NOMO-1 treated with dmso at 0.1 percent for 144 hours (cell line): ENCODE data around the gene KIAA0319L.
"Not testable (repeated sequence)": the region's sequence is repeated elsewhere in the genome, so short reads cannot be mapped to it uniquely, and the experiment has no call there.

Experiments used
- DNase-seq: peaks from one replicate; lab custom pipeline; 2025; ENCODE audit not compliant: unreplicated experiment; lab: John Stamatoyannopoulos, UW

The KIAA0319L gene

DNA sequence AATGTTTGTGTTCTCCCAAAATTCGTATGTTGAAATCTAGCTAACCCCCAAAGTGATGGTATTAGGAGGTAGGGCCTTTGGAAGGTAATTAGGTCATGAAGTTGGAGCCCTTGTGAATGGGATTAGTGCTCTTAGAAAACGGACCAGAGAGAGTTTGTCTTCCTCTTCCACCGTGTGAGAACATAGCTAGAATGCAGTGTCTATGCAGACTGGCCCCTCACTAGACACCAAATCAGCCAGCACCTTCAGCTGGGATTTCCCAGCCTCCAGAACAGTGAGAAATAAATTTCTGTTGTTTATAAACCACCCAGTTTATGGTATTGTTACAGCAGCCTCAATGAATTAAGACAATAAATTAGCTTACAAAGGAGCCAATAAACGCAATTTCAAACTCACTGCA, 58.0 kb downstream of the KIAA0319L start:
- no peak for DNase-seq

DNA sequence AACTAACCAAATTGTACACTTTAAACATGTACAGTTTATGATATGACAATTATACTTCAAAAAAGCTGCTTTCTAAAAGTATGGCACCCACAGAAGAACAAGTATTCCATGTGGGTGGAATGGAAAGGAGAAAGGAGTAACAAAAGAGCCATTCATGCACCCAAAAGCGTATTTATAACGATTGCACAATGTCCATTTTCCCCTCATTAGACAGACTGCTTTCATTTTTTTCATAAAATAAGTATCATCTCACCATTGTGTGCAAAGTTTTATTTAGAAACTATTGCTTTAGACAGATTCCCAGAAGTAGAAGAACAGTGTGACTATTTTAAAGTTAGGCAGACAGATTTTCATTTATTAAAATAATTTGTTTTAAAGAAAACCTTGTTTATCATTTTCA, 59.6 kb downstream of the KIAA0319L start:
- no peak for DNase-seq

DNA sequence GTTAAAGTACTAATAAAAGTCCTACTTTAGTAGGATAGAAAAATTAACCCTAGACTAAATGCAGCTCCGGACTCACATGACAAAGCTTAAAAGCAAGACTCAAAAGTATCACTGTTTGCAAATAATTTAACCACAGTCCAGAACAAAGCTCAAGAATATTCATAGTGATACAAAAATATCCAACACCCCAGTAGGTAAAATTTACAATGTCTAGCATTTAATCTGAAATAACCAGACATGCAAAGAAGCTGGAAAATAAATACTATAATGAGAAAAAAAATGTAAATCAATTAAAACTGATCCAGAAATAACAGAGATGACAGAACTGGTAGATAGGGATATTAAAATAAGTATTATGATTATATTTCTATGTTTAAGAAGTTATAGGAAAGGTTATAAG, 67.0 kb downstream of the KIAA0319L start:
- DNase-seq = no peak

DNA sequence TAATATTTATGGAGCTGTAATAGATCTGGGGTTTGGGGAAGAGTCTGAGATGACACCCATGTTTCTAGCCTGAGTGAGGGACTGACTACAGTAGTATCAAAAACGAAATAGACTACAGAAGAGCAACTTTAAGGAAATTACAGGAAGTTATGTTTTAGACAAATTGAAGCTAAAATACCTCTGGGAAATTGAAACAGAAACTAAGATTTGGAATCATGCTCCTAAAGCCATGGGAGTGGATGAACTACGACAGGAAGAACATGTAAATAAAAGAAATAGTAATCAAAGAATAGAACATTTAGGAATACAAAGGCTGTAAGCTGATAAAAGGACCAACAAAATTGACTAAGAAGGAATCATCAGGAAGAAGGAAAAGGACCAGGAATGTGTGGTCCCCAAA, 68.9 kb downstream of the KIAA0319L start:
- DNase-seq = no peak

DNA sequence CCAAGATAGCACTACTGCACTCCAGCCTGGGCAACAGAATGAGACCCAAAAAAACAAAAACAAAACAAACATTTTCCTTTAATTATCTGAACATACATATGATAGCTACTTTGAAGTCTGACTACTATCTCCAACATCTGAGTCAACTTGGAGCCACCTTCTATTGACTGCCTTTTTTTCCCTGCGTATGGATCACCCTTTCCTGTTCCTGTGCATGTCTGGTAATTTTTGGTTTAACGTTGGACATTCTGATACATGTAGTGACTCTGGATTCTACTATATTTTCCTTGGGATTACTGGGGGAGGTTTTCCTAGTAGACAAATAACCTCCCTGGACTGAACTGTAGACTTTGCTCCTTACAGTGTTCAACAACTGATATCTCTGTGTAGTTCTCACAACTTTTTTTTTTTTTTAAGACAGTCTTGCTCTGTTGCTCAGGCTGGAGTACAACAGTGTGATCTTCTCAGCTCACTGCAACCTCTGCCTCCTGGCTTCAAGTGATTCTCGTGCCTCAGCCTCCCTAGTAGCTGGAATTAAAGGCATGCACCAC, 70.3 kb downstream of the KIAA0319L start:
- no peak for DNase-seq

DNA sequence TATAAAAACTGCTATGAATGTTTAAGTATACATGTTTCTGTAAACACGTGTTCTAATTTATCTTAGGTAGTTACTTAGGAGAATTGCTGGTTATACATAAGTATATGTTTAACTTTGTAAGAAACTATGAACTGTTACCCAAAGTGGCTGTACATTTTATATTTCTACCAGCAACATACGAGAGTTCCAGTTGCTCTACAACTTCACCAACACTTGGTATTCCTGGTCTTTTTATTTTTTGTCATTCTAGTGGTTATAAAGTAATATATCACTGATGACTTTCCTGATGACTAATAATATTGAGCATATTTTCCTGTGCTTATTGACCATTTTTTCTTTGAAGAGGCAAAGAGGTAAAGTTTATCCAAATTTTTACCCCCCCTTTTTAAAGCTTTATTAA, 76.0 kb downstream of the KIAA0319L start:
- DNase-seq = no peak

DNA sequence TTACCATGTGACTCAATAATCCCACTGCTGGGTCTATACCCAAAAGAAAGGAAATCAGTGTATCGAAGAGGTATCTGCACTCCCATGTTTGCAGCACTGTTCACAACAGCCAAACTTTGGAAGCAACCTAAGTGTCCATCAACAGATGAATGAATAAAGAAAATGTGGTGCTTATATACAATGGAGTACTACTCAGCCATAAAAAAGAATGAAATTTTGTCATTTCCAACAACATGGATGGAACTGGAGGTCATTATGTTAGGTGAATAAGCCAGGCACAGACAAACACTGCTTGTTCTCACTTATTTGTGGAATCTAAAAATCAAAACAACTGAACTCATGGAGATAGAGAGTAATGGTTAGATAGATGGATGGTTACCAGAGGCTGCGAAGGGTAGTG, 79.3 kb downstream of the KIAA0319L start:
- DNase-seq = no peak

DNA sequence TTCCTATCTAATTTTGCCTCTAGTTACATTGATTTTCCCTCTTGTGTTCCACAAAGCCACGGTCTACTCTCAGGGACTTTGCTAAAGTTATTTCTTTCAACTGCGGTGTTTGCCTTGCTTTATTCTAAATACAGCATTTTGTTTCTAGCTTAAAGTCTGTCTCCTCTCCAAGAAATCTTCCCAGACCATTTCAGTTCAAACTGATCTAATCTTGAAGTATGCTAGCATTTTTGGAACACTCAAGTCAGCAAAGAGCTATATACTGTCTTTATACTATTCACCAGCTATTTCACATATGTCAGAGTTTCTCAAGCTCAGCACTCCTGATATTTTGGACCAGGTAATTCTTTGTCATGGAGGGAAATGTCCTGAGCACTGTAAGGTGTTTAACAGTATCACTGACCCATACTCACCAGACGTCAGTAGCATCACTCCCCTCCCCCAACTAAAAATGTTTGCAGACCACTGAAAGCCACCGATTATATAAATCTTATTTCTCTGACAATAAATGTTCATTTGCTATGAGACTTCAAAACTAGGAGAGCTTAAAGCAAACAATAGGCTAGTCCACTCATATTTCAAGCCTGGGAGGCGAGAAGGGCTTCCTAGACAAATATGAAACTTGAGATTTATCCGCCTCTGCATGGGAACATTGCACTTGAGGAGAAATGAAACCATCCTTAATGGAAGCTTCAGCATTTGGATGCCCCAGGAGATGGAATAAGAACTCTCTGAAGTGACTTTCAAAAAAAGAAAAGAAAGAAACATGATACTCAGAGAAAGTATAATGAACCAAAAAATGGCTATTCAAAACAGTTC, 81.1 kb downstream of the KIAA0319L start:
- DNase-seq = no peak

DNA sequence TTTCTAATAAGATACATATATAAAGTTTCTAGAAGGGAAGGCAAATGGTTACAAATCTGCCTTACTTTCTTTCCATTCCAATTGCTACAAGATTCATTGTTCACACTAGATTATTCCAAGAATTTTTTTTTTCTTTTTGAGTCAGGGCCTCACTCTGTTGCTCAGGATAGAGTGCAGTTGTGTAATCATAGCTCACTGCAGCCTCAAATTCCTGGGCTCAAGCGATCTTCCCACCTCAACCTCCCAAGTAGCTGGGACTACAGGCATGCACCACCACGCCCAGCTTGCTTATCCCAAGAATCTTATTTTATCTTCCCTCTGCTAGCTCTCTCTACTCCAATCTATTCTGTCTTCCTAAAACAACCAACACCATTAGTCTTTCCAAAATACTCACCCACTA, 81.8 kb downstream of the KIAA0319L start:
- no peak for DNase-seq

DNA sequence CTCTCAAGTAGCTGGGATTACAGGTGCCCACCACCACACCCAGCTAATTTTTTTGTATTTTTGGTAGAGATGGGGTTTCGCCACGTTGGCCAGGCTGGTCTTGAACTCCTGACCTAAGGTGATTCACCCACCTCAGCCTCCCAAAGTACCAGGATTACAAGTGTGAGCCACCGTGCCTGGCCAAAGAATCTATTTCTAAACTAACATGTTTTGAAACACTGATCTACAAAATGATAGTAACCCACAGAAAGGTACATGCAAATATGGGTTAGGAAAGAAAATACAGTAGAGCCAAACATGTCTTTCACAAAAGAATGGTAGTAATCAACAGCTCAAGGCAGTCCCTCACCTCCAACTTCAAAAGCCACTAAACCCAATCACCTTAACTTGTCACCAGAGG, 84.0 kb downstream of the KIAA0319L start:
- DNase-seq = not testable (repeated sequence)

DNA sequence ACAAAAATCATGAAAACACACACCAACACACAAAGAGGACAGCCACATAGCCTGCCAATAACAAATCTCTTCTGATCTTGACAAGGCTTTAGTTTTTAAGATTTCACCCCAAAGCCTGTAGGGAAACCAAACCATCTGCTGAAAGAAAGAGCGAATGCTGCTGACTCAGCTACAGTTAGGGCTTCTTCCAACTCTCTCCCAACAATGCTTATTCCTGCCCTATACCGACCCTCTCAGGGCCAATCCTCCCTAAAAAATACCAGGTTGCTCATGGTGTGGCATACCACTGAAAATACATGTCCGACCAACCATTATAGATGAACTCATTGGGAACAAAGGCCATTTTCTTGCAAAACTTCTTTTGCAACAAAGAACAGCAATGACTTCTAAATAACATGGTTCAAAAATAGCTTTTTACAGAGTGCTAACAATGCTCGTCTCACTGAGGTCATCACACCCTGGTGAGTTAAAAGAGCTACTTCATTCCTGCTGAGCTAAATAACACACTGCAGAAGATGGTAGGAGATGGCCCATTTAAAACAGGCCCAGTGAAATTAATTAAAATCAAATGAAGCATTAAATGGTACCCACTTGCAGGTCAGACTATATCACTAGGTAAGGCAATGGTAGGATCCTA, 86.1 kb downstream of the KIAA0319L start:
- no peak for DNase-seq

DNA sequence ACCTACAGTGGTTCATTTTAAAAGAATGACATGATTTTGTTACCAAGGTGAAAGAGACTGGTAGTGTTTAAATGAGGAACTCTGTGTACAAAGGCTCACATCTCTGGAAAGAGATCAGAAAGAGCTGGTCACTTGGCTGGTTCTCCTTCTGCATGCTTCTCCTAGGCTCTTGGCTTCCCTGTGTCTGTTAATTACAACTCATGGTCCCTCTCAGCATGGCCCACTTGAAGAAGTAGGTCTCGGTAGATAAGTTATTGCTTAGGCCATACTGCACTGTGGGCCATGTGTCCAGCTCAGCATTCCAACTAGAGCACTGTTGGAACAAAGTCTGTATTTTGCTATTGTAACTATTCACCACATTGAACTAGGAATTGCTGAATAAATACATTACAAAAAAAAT, 91.1 kb downstream of the KIAA0319L start:
- no peak for DNase-seq

DNA sequence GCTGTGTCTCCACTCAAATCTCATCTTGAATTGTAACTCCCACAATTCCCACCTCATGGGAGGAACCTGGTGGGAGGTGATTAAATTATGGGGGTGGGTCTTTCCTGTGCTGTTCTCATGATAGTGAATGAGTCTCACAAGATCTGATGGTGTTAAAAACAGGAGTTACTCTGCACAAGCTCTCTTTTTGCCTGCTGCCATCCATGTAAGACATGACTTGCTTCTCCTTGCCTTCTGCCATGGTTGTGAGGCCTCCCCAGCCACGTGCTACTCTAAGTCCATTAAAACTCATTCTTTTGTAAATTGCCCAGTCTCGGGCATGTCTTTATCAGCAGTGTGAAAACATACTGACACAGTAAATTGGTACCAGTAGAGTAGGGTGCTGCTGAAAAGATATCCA, 93.5 kb downstream of the KIAA0319L start:
- not testable (repeated sequence) for DNase-seq

DNA sequence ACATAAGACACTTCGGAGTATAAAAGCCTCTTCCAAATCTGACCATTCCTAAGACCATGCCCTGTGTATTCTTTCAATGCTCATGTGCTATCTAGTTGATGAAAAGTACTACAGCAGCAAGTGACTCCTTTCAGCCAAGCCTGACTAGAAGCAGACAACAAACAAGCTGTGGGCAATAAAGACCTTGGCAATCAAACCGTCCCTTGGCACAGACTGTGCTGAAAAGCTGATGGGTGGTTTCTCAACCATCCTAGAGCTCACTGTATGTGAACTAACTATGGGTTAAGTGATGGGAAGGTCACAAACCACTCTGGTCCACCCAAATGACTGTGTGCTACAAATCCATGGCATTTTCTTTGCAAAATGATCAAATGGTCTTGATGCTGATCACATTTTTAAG, 94.0 kb downstream of the KIAA0319L start:
- DNase-seq = no peak

DNA sequence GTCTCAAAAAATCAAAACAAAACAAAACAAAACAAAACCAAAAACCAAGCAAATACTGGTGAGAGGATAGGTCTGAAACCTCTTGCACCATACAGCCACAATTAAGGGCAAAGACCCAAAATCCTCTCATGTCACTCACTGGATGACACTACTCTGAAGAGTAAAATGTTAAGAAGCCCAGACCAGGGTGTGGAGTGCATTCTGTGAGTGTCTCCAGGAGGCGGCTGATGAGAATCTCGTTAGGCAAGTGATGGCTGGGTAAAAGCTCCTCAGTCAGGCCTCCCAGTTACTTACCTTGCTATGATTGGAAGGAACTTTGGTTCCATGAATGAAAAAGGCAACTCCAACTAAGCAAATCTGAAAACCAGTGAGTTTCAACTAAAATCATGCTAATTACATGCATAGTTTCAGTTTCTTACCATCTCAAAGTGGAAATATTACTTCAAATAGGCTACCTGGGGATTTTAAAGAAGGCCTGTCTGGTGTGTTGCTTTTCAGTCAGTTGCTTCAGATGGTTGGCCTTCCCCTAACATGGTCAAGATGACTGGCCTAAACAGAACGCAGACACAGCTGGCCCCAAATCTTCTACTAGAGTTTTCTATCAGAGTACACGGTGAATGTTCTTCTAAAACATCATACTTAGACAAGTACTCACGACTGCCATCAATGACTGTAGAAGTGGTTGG, 95.1 kb downstream of the KIAA0319L start:
- no peak for DNase-seq

DNA sequence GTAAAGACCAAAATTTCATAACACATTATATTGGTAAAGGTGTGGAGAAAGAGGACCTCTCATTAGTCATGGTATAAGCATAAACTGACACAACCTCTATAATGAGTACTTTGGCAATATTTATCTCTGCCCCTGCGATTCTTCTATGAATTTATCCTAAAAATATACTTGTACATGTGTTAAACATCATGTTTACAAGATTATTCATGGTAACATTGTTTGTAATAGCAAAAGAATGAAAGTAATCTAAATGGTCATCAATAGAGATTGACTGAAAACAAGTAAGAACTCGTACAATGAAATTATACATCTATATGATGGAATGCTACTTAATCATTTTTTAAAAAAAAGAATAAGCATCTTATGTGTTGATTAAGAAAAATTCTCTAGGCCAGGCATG, 96.4 kb downstream of the KIAA0319L start:
- no peak for DNase-seq

DNA sequence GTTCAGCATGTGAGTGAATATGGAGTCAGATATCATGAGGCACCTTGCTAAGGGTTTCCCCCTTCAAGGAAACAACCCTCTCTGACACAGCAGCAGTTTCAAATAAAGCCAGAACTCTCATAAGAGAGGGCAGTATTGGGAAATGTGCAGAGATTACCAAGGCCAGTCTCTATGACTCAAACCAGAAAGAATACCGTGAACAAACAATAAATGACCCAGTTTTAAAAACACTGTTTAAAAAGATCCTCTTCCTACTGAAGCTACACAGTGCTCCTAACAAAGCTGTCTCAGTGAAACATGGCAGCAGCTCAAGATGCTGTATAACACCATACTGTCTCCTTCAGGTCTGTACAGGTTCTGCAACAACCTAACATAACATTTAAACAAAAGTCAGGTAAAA, 102.6 kb downstream of the KIAA0319L start:
- no peak for DNase-seq

DNA sequence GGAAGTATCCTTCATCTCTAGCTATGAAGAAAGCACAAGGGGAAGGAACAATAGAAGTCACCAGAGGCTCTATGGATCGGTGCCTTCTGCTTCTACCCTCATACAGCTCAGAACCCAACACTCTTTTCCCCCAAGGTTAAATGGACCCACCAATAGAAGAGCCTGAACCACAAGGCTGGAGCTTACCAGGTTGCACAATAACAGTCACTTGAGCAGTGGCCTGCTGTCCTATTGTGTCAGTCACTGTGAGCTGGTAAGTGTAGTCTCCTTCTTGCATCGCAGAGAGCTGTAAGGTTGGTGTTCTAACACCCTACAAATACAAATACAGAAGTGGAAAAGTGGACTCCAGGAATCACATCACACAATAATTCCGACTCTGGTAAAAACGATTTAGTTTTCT, 103.0 kb downstream of the KIAA0319L start:
- peak; percentile 22 for DNase-seq

DNA sequence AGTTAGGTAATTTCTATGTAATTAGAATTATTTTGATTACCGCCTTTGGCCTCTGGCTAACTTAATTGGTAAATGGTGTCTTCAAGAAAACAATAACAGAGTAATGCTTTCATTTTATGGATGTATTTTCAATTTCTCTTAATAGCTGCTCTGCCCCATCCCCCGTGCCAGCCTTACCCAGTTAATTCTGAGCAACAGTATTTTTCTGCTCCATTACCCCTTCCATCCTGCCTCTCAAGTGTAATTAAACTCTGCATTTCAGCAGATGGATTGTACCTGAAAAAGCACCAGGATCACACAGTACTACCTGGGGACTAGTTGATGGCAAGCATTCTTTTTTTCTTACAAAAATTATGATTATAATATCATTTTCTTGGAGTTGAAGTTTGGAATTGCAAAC, 104.2 kb downstream of the KIAA0319L start:
- no peak for DNase-seq

DNA sequence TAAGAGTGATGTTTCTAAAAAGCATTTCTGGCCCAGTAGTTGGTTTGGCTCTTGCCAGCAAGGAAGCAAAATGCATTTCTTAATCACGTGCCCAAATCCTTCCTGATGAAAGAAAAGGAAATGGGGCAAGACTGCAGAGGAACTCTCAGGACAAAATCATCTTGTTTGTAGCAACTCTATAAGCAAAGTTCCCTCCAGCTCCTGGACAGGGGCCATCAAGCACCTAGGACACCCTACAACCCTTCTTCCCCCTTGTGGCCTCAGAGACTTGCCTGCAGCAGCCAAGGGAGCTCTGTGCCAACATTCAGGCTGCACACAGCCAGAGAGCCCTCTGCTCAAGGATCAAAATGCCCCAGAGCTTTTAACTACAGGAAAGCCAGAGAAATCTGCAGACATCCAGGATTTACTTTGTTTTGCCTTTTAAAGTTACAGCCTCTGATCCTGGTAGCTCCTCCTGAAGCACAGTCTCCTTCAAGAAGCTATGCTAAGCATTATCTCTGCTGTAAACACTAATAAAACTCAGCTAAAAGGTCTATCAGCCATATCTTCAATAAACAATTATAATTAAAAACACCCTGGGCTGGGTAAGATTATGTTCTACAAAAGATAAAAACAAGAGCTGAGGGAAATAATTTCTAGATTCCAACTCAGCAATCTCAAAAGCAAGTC, 105.0 kb downstream of the KIAA0319L start:
- peak; percentile 53 for DNase-seq

DNA sequence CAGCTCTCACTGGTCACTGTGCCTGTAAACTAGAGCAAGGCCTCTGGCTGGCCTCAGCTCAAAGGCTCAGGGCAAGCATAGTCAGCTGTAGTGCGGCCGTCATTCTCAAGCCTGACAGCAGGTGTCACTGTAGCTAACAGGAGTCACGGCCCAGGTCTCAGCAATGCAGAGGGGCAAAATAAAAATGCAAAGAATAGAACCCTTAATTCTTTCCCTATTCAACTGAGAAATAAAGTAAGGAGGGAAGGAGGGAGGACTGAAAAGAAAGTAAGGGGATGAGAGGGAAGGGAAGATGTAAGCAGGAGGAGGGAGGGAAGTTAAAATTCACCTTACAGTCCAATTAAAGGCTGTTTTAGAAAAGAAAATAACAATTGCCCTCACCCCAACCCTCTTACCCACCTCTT, 106.1 kb downstream of the KIAA0319L start:
- peak; percentile 26 for DNase-seq
